HG02981 (cell line): Measurements from ENCODE around the gene GLIS2.
A peak's percentile ranks its signal among the peaks of the same experiment; 100 is the strongest.

Experiments
- ATAC-seq: cut with Tn5 transposase; IDR thresholded peaks from one replicate; pipeline ENCODE4 v1.9.1; 2021; ENCODE audit warnings: mild to moderate bottlenecking, moderate library complexity; ENCODE audit not compliant: unreplicated experiment

GLIS2 gene

GRCh38 chr16:4315186-4316107 is at the start of gene GLIS2:
GLIS2 (plus strand) TSS chr16:4316067; CDS start chr16:4332281, 16,214 bp downstream.
- no peak for ATAC-seq

GRCh38 chr16:4266372-4266771 is 49.5 kb upstream of the GLIS2 start:
- no peak for ATAC-seq

GRCh38 chr16:4270091-4270490 is 45.8 kb upstream of the GLIS2 start:
- ATAC-seq, result no peak

GRCh38 chr16:4270595-4270994 is 45.3 kb upstream of the GLIS2 start:
- ATAC-seq, result no peak

GRCh38 chr16:4271176-4272113 is 44.4 kb upstream of the GLIS2 start:
- peak; percentile 59 for ATAC-seq

- peak; percentile 4 for ATAC-seq
Observed at GRCh38 chr16:4272114-4272956, 43.5 kb upstream of the GLIS2 start.

GRCh38 chr16:4273858-4274311 is 42.0 kb upstream of the GLIS2 start:
- ATAC-seq, result peak; percentile 25

GRCh38 chr16:4275861-4276260 is 40.0 kb upstream of the GLIS2 start:
- ATAC-seq, result no peak

- ATAC-seq, result no peak
Observed at GRCh38 chr16:4277987-4278513, 37.8 kb upstream of the GLIS2 start.

GRCh38 chr16:4280625-4281024 is 35.2 kb upstream of the GLIS2 start:
- no peak for ATAC-seq

- ATAC-seq, result no peak
Observed at GRCh38 chr16:4283441-4283840, 32.4 kb upstream of the GLIS2 start.

- no peak for ATAC-seq
Observed at GRCh38 chr16:4283939-4284338, 31.9 kb upstream of the GLIS2 start.

- ATAC-seq, result no peak
Observed at GRCh38 chr16:4285167-4285566, 30.7 kb upstream of the GLIS2 start.

- ATAC-seq, result peak; percentile 76
Observed at GRCh38 chr16:4288148-4288921, 27.5 kb upstream of the GLIS2 start.

GRCh38 chr16:4290236-4290830 is 25.5 kb upstream of the GLIS2 start:
- ATAC-seq, result no peak

GRCh38 chr16:4291699-4292098 is 24.2 kb upstream of the GLIS2 start:
- no peak for ATAC-seq

GRCh38 chr16:4293181-4293716 is 22.6 kb upstream of the GLIS2 start:
- ATAC-seq, result no peak

GRCh38 chr16:4293822-4294457 is 21.9 kb upstream of the GLIS2 start:
- ATAC-seq, result no peak
